Measurements from ENCODE around the gene TCTN1. TPM values are rescaled to one million over a fixed set of nuclear protein-coding genes. Genes with fewer than 3 reads are reported as not detected.
"Not testable (repeated sequence)": the region's sequence is repeated elsewhere in the genome, so short reads cannot be mapped to it uniquely, and the experiment has no call there.

The TCTN1 gene
- total RNA-seq, 1 experiment from 2014 or later = 11.1 TPM

DNA sequence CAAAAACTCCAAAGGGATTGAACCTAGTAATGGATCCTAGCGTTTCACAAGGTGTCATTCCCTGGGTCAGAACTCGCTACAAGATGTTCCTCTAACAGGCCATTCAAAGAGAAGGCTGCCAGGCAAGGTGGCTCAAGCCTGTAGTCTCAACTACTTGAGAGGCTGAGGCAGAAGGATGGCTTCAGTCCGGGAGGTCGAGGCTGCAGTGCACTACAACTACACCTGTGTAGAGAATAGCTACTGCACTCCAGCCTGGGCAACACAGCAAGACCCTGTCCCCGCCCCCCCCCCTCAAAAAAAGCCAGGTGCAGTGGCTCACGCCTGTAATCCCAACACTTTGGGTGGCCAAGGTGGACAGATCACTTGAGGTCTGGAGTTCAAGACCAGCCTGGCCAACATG, 45.2 kb upstream of the TCTN1 start:
- H3K27ac Mint-ChIP-seq = no peak overlapping the region
- no peak overlapping the region for H4K91ac ChIP-seq (ENCODE audit: insufficient read length, low read depth, low read length)
- no peak overlapping the region for H3K9ac ChIP-seq (ENCODE audit: extremely low read depth, insufficient read length, low read length)
- H3K4me3 Mint-ChIP-seq = no peak overlapping the region
- no CpG with 5 or more reads among the region's 6 CpGs for WGBS (ENCODE audit: extremely low coverage, insufficient read length, low lambda C conversion rate)
- H3K56ac ChIP-seq (ENCODE audit: insufficient read length, low read depth, low read length) = no peak overlapping the region
- H3T11ph ChIP-seq (ENCODE audit: low read length) = no peak overlapping the region
- no peak overlapping the region for H2BK20ac ChIP-seq (ENCODE audit: low read depth, low read length, poor library complexity, severe bottlenecking)
- no peaks in the 10 kb centered on the region for H3K79me1 ChIP-seq (ENCODE audit: insufficient read depth, low read depth, low read length, poor library complexity, severe bottlenecking)
- no peak overlapping the region for H3K18ac ChIP-seq (ENCODE audit: insufficient read length, low read depth, low read length)
- no peak overlapping the region for H3K23ac ChIP-seq (ENCODE audit: insufficient read length, low read depth, low read length)
- H3K27me3 Mint-ChIP-seq (ENCODE audit: low read depth) = no peaks in the 10 kb centered on the region
- no peak overlapping the region for H3K27ac ChIP-seq (ENCODE audit: insufficient read length, low read depth, low read length)
- no peaks in the 10 kb centered on the region for H4K20me1 ChIP-seq (ENCODE audit: control insufficient read depth, insufficient read depth, insufficient read length)
- peaks cover 6% of the 10 kb centered on the region for H3K9me3 ChIP-seq (ENCODE audit: control insufficient read depth, low read depth, low read length)
- no peak overlapping the region for H2BK15ac ChIP-seq (ENCODE audit: low read depth, low read length)
- no peak overlapping the region for H2AK5ac ChIP-seq (ENCODE audit: insufficient read length, low read length)
- no peak overlapping the region for H3K4ac ChIP-seq (ENCODE audit: low read depth, low read length)
- peaks cover 31 to 37% of the 10 kb centered on the region in 2 experiments for H3K9me3 Mint-ChIP-seq
- H2BK5ac ChIP-seq (ENCODE audit: insufficient read length, low read length) = no peak overlapping the region
- peaks cover 6% of the 10 kb centered on the region; the same call in 1 of the 2 replicates for H3K79me2 ChIP-seq (ENCODE audit: insufficient read depth, low read length)
- no peak overlapping the region for H2BK120ac ChIP-seq (ENCODE audit: low read depth, low read length, poor library complexity, severe bottlenecking)
- no peaks in the 10 kb centered on the region for H3K4me1 ChIP-seq (ENCODE audit: insufficient read depth, low read length)
- no peak overlapping the region for H4K8ac ChIP-seq (replicated peaks; ENCODE audit: insufficient read length, low read depth, low read length)
- H3K36me3 Mint-ChIP-seq (ENCODE audit: insufficient read depth in 1 of 3, low read depth in 3 of 3) = peaks cover 20 to 28% (median 25%) of the 10 kb centered on the region in 3 experiments
- no peak for DNase-seq
- TF ChIP-seq, protein P1, sequence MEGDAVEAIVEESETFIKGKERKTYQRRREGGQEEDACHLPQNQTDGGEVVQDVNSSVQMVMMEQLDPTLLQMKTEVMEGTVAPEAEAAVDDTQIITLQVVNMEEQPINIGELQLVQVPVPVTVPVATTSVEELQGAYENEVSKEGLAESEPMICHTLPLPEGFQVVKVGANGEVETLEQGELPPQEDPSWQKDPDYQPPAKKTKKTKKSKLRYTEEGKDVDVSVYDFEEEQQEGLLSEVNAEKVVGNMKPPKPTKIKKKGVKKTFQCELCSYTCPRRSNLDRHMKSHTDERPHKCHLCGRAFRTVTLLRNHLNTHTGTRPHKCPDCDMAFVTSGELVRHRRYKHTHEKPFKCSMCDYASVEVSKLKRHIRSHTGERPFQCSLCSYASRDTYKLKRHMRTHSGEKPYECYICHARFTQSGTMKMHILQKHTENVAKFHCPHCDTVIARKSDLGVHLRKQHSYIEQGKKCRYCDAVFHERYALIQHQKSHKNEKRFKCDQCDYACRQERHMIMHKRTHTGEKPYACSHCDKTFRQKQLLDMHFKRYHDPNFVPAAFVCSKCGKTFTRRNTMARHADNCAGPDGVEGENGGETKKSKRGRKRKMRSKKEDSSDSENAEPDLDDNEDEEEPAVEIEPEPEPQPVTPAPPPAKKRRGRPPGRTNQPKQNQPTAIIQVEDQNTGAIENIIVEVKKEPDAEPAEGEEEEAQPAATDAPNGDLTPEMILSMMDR (conservative IDR thresholded peaks at IDR 0.05) = no peak
- H3K14ac ChIP-seq (ENCODE audit: insufficient read depth, low read length) = no peak overlapping the region
- no peaks in the 10 kb centered on the region for H3K23me2 ChIP-seq (ENCODE audit: insufficient read length, low read depth, low read length, poor library complexity, severe bottlenecking)
- H3K4me1 Mint-ChIP-seq = peaks cover 4 to 11% of the 10 kb centered on the region in 2 experiments
- H4K5ac ChIP-seq (ENCODE audit: insufficient read length, low read depth, low read length) = no peak overlapping the region
- H2BK12ac ChIP-seq (ENCODE audit: insufficient read length, low read depth, low read length) = no peak overlapping the region
- H2AFZ ChIP-seq (ENCODE audit: low read length) = no peak overlapping the region
- no peaks in the 10 kb centered on the region for H3K27me3 ChIP-seq (ENCODE audit: insufficient read depth, low read length)
- no peak overlapping the region for H3K4me2 ChIP-seq (ENCODE audit: insufficient read depth, insufficient read length, low read length)

DNA sequence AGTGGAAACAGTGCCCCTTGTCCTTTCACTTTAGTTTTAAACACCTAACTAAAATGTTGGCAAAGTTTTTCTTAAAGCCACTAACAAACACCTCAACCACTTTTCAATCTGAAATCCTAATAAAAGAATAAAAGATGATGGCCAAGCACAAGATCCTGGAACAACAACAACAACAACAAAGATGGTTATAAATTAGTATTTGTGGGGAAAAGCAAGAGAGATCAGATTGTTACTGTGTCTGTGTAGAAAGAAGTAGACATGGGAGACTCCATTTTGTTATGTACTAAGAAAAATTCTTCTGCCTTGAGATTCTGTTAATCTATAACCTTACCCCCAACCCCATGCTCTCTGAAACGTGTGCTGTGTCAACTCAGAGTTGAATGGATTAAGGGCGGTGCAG, 44.1 kb upstream of the TCTN1 start:
- not testable (repeated sequence) for DNase-seq; H4K8ac ChIP-seq (replicated peaks; ENCODE audit: insufficient read length, low read depth, low read length); H3K23me2 ChIP-seq (ENCODE audit: insufficient read length, low read depth, low read length, poor library complexity, severe bottlenecking); H3K27ac ChIP-seq (ENCODE audit: insufficient read length, low read depth, low read length); H3K4ac ChIP-seq (ENCODE audit: low read depth, low read length); H2BK12ac ChIP-seq (ENCODE audit: insufficient read length, low read depth, low read length); H3K27me3 Mint-ChIP-seq (ENCODE audit: low read depth); H3K18ac ChIP-seq (ENCODE audit: insufficient read length, low read depth, low read length); H3K27me3 ChIP-seq (ENCODE audit: insufficient read depth, low read length); H2BK15ac ChIP-seq (ENCODE audit: low read depth, low read length); H3K14ac ChIP-seq (ENCODE audit: insufficient read depth, low read length); H3K27ac Mint-ChIP-seq; H4K20me1 ChIP-seq (ENCODE audit: control insufficient read depth, insufficient read depth, insufficient read length); H2BK5ac ChIP-seq (ENCODE audit: insufficient read length, low read length); H3K79me1 ChIP-seq (ENCODE audit: insufficient read depth, low read depth, low read length, poor library complexity, severe bottlenecking); H3K56ac ChIP-seq (ENCODE audit: insufficient read length, low read depth, low read length); H4K91ac ChIP-seq (ENCODE audit: insufficient read length, low read depth, low read length); H4K5ac ChIP-seq (ENCODE audit: insufficient read length, low read depth, low read length); H2AFZ ChIP-seq (ENCODE audit: low read length); H3K4me1 ChIP-seq (ENCODE audit: insufficient read depth, low read length); H3K79me2 ChIP-seq (ENCODE audit: insufficient read depth, low read length); H2BK20ac ChIP-seq (ENCODE audit: low read depth, low read length, poor library complexity, severe bottlenecking); H3K9ac ChIP-seq (ENCODE audit: extremely low read depth, insufficient read length, low read length); H3K9me3 ChIP-seq (ENCODE audit: control insufficient read depth, low read depth, low read length); H3K4me2 ChIP-seq (ENCODE audit: insufficient read depth, insufficient read length, low read length); H2BK120ac ChIP-seq (ENCODE audit: low read depth, low read length, poor library complexity, severe bottlenecking); H3K4me3 Mint-ChIP-seq; H2AK5ac ChIP-seq (ENCODE audit: insufficient read length, low read length); H3T11ph ChIP-seq (ENCODE audit: low read length); H3K23ac ChIP-seq (ENCODE audit: insufficient read length, low read depth, low read length)
- no CpG with 5 or more reads among the region's 2 CpGs for WGBS (ENCODE audit: extremely low coverage, insufficient read length, low lambda C conversion rate)
- Mint-ChIP-seq H3K36me3 (ENCODE audit: insufficient read depth in 1 of 3, low read depth in 3 of 3) (peaks cover 20 to 28% (median 25%) of the 10 kb centered on the region in 3 experiments), H3K9me3 (peaks cover 31 to 37% of the 10 kb centered on the region in 2 experiments), H3K4me1 (peaks cover 4 to 11% of the 10 kb centered on the region in 2 experiments)

Data from H9 (cell line).